ENCODE measurements around the gene POLR1A. TPM values are rescaled to one million over a fixed set of nuclear protein-coding genes. Genes with fewer than 3 reads are reported as not detected.
A peak's percentile ranks its signal among the peaks of the same experiment; 100 is the strongest.

Gene POLR1A
- total RNA-seq, 1 donor: 17.4 TPM

- no peak overlapping the region for H2AFZ ChIP-seq (ENCODE audit: low read length)
- no peak overlapping the region for H3K4me3 ChIP-seq (ENCODE audit: insufficient read depth, low read length)
- peaks cover 56% of the 10 kb centered on the region for H3K36me3 ChIP-seq (ENCODE audit: insufficient read depth, low read length)
- DNase-seq (ENCODE audit: insufficient read length, low spot score, missing footprints): no peak
- H3K27ac ChIP-seq (ENCODE audit: low read depth, low read length): peak overlapping the region; percentile 98
- H3K9me3 ChIP-seq (ENCODE audit: low read depth, low read length): no peaks in the 10 kb centered on the region
- H3K4me1 ChIP-seq (ENCODE audit: insufficient read depth, low read length): peaks cover 32% of the 10 kb centered on the region
- no peak for TF ChIP-seq CTCF (IDR thresholded peaks at IDR 0.05; ENCODE audit: extremely low read depth, low read depth, low read length)
- H3K4me2 ChIP-seq (ENCODE audit: insufficient read depth, low read length): no peak overlapping the region
- no peaks in the 10 kb centered on the region for H3K79me2 ChIP-seq (ENCODE audit: insufficient read depth, low read length)
- no peaks in the 10 kb centered on the region for H3K27me3 ChIP-seq (ENCODE audit: insufficient read depth, low read length)
- H4K20me1 ChIP-seq (ENCODE audit: insufficient read depth, low read length): no peaks in the 10 kb centered on the region
These were observed 34.8 kb downstream of the POLR1A start for GRCh38 chr2:86070868-86071267.

GRCh38 chr2:86069783-86070339 lies 35.8 kb downstream of the POLR1A start:
- H2AFZ ChIP-seq (ENCODE audit: low read length): no peak overlapping the region
- no peak for DNase-seq (ENCODE audit: insufficient read length, low spot score, missing footprints)
- H3K79me2 ChIP-seq (ENCODE audit: insufficient read depth, low read length): no peaks in the 10 kb centered on the region
- H3K4me2 ChIP-seq (ENCODE audit: insufficient read depth, low read length): no peak overlapping the region
- no peaks in the 10 kb centered on the region for H3K9me3 ChIP-seq (ENCODE audit: low read depth, low read length)
- peak overlapping the region; percentile 62 for H3K27ac ChIP-seq (ENCODE audit: low read depth, low read length)
- no peaks in the 10 kb centered on the region for H4K20me1 ChIP-seq (ENCODE audit: insufficient read depth, low read length)
- peaks cover 64% of the 10 kb centered on the region for H3K36me3 ChIP-seq (ENCODE audit: insufficient read depth, low read length)
- peaks cover 32% of the 10 kb centered on the region for H3K4me1 ChIP-seq (ENCODE audit: insufficient read depth, low read length)
- no peak for TF ChIP-seq CTCF (IDR thresholded peaks at IDR 0.05; ENCODE audit: extremely low read depth, low read depth, low read length)
- H3K27me3 ChIP-seq (ENCODE audit: insufficient read depth, low read length): no peaks in the 10 kb centered on the region
- no peak overlapping the region for H3K4me3 ChIP-seq (ENCODE audit: insufficient read depth, low read length)

- no peaks in the 10 kb centered on the region for H3K79me2 ChIP-seq (ENCODE audit: insufficient read depth, low read length)
- H3K4me3 ChIP-seq (ENCODE audit: insufficient read depth, low read length): no peak overlapping the region
- no peak overlapping the region for H2AFZ ChIP-seq (ENCODE audit: low read length)
- DNase-seq (ENCODE audit: insufficient read length, low spot score, missing footprints): no peak
- peak overlapping the region; percentile 62 for H3K27ac ChIP-seq (ENCODE audit: low read depth, low read length)
- no peaks in the 10 kb centered on the region for H3K9me3 ChIP-seq (ENCODE audit: low read depth, low read length)
- H3K36me3 ChIP-seq (ENCODE audit: insufficient read depth, low read length): peaks cover 67% of the 10 kb centered on the region
- H4K20me1 ChIP-seq (ENCODE audit: insufficient read depth, low read length): no peaks in the 10 kb centered on the region
- H3K4me1 ChIP-seq (ENCODE audit: insufficient read depth, low read length): peaks cover 33% of the 10 kb centered on the region
- peak; percentile 13 for TF ChIP-seq CTCF (IDR thresholded peaks at IDR 0.05; ENCODE audit: extremely low read depth, low read depth, low read length)
- H3K27me3 ChIP-seq (ENCODE audit: insufficient read depth, low read length): no peaks in the 10 kb centered on the region
- no peak overlapping the region for H3K4me2 ChIP-seq (ENCODE audit: insufficient read depth, low read length)
These were observed 36.5 kb downstream of the POLR1A start for GRCh38 chr2:86069091-86069685.

- no peak for DNase-seq (ENCODE audit: insufficient read length, low spot score, missing footprints)
- H4K20me1 ChIP-seq (ENCODE audit: insufficient read depth, low read length): no peaks in the 10 kb centered on the region
- H3K36me3 ChIP-seq (ENCODE audit: insufficient read depth, low read length): peaks cover 66% of the 10 kb centered on the region
- no peak for TF ChIP-seq CTCF (IDR thresholded peaks at IDR 0.05; ENCODE audit: extremely low read depth, low read depth, low read length)
- peaks cover 35% of the 10 kb centered on the region for H3K4me1 ChIP-seq (ENCODE audit: insufficient read depth, low read length)
- H3K27me3 ChIP-seq (ENCODE audit: insufficient read depth, low read length): no peaks in the 10 kb centered on the region
- H3K79me2 ChIP-seq (ENCODE audit: insufficient read depth, low read length): no peaks in the 10 kb centered on the region
- no peak overlapping the region for H3K4me2 ChIP-seq (ENCODE audit: insufficient read depth, low read length)
- peak overlapping the region; percentile 62 for H3K27ac ChIP-seq (ENCODE audit: low read depth, low read length)
- no peaks in the 10 kb centered on the region for H3K9me3 ChIP-seq (ENCODE audit: low read depth, low read length)
- no peak overlapping the region for H2AFZ ChIP-seq (ENCODE audit: low read length)
- H3K4me3 ChIP-seq (ENCODE audit: insufficient read depth, low read length): no peak overlapping the region
These were observed 37.0 kb downstream of the POLR1A start for GRCh38 chr2:86068648-86069047.
